Muscle layer of colon (tissue), 2 donors: ENCODE results near the gene PPFIBP1.

ENCODE experiments used
- H3K27ac ChIP-seq: one replicate; pipeline ENCODE4 v1.7.0; 2013; ENCODE audit warnings: low read depth, mild to moderate bottlenecking, low read length, moderate library complexity
- H3K27me3 ChIP-seq, 2 donors: one replicate each; pipeline ENCODE4 v1.7.0; 2013; ENCODE audit warnings: low read length in 2 of 2, mild to moderate bottlenecking in 2 of 2; ENCODE audit not compliant: insufficient read depth in 2 of 2, control insufficient read depth in 1 of 2
- H3K36me3 ChIP-seq: one replicate; pipeline ENCODE4 v1.7.0; 2013; ENCODE audit warnings: mild to moderate bottlenecking, low read length; ENCODE audit not compliant: insufficient read depth
- H3K4me1 ChIP-seq: one replicate; pipeline ENCODE4 v1.7.0; 2013; ENCODE audit warnings: mild to moderate bottlenecking, low read length; ENCODE audit not compliant: insufficient read depth
- H3K4me3 ChIP-seq, 2 donors: one replicate each; pipeline ENCODE4 v1.7.0; 2013; ENCODE audit warnings: low read length in 2 of 2, low read depth in 1 of 2, mild to moderate bottlenecking in 1 of 2, moderate library complexity in 1 of 2
- H3K9ac ChIP-seq: one replicate; pipeline ENCODE4 v1.7.0; 2013; ENCODE audit warnings: low read length
- H3K9me3 ChIP-seq: one replicate; pipeline ENCODE4 v1.7.0; 2013; ENCODE audit warnings: mild to moderate bottlenecking, low read length
- donor health status: abdominal sarcoma.
- donor health status: Adenocarcinoma of cecum.

The PPFIBP1 gene

GRCh38 chr12:27688671-27689070 is 164.7 kb downstream of the PPFIBP1 start:
- Histone ChIP-seq H3K27ac (no peak overlapping the region), H3K9ac (no peak overlapping the region), H3K27me3 (no peaks in the 10 kb centered on the region), H3K4me1 (no peaks in the 10 kb centered on the region), H3K36me3 (peaks cover 48% of the 10 kb centered on the region), H3K4me3 (no peak overlapping the region), H3K9me3 (no peaks in the 10 kb centered on the region)

GRCh38 chr12:27689558-27690180 is 165.7 kb downstream of the PPFIBP1 start:
- no peaks in the 10 kb centered on the region for H3K9me3 ChIP-seq
- peaks cover 52% of the 10 kb centered on the region for H3K36me3 ChIP-seq
- no peak overlapping the region for H3K9ac ChIP-seq
- no peaks in the 10 kb centered on the region for H3K27me3 ChIP-seq
- H3K27ac ChIP-seq = no peak overlapping the region
- H3K4me1 ChIP-seq = no peaks in the 10 kb centered on the region
- no peak overlapping the region for H3K4me3 ChIP-seq

GRCh38 chr12:27693403-27693802 is 169.4 kb downstream of the PPFIBP1 start:
- Histone ChIP-seq H3K36me3 (peaks cover 52% of the 10 kb centered on the region), H3K27me3 (no peaks in the 10 kb centered on the region), H3K9me3 (no peaks in the 10 kb centered on the region)

GRCh38 chr12:27695556-27696292 is 171.7 kb downstream of the PPFIBP1 start:
- Histone ChIP-seq H3K27ac (no peak overlapping the region), H3K4me3 (no peak overlapping the region), H3K27me3 (no peaks in the 10 kb centered on the region), H3K9ac (no peak overlapping the region), H3K36me3 (peaks cover 29% of the 10 kb centered on the region), H3K4me1 (no peaks in the 10 kb centered on the region), H3K9me3 (no peaks in the 10 kb centered on the region)

More at GRCh38 chr12:27693403-27693802, 169.4 kb downstream of the PPFIBP1 start:
- H3K4me3 ChIP-seq = no peak overlapping the region
- no peak overlapping the region for H3K27ac ChIP-seq
- no peak overlapping the region for H3K9ac ChIP-seq
- H3K4me1 ChIP-seq = no peaks in the 10 kb centered on the region

GRCh38 chr12:27696293-27696652 is 172.3 kb downstream of the PPFIBP1 start, which contains the start of gene REP15:
REP15 (plus strand) TSS chr12:27696447; CDS start chr12:27696563, 116 bp downstream.
- H3K27ac ChIP-seq = no peak within 1 kb of the TSS
- H3K4me3 ChIP-seq = no peak within 1 kb of the TSS
- no peaks in the 10 kb centered on the region for H3K4me1 ChIP-seq
- peaks cover 26% of the 10 kb centered on the region for H3K36me3 ChIP-seq
- H3K9me3 ChIP-seq = no peaks in the 10 kb centered on the region
- no peaks in the 10 kb centered on the region for H3K27me3 ChIP-seq
- H3K9ac ChIP-seq = no peak within 1 kb of the TSS

GRCh38 chr12:27696864-27697564 is 173.0 kb downstream of the PPFIBP1 start:
- Histone ChIP-seq H3K27me3 (no peaks in the 10 kb centered on the region), H3K4me3 (no peak overlapping the region), H3K4me1 (no peaks in the 10 kb centered on the region), H3K9ac (no peak overlapping the region), H3K36me3 (peaks cover 24% of the 10 kb centered on the region), H3K27ac (no peak overlapping the region), H3K9me3 (no peaks in the 10 kb centered on the region)

GRCh38 chr12:27703720-27704452 is 179.9 kb downstream of the PPFIBP1 start:
- no peaks in the 10 kb centered on the region for H3K4me1 ChIP-seq
- no peak overlapping the region for H3K4me3 ChIP-seq
- no peak overlapping the region for H3K27ac ChIP-seq
- no peaks in the 10 kb centered on the region for H3K36me3 ChIP-seq
- H3K9me3 ChIP-seq = no peaks in the 10 kb centered on the region
- H3K9ac ChIP-seq = no peak overlapping the region
- no peaks in the 10 kb centered on the region for H3K27me3 ChIP-seq

- H3K27ac ChIP-seq = no peak overlapping the region
- H3K27me3 ChIP-seq = no peaks in the 10 kb centered on the region
- no peak overlapping the region for H3K9ac ChIP-seq
- H3K9me3 ChIP-seq = no peaks in the 10 kb centered on the region
- no peak overlapping the region for H3K4me3 ChIP-seq
- H3K36me3 ChIP-seq = no peaks in the 10 kb centered on the region
- no peaks in the 10 kb centered on the region for H3K4me1 ChIP-seq
Observed at GRCh38 chr12:27705263-27705662, 181.3 kb downstream of the PPFIBP1 start.

GRCh38 chr12:27707216-27707615 is 183.2 kb downstream of the PPFIBP1 start:
- Histone ChIP-seq H3K27ac (no peak overlapping the region), H3K9me3 (no peaks in the 10 kb centered on the region), H3K27me3 (no peaks in the 10 kb centered on the region), H3K4me3 (no peak overlapping the region), H3K36me3 (no peaks in the 10 kb centered on the region), H3K9ac (no peak overlapping the region), H3K4me1 (peaks cover 9% of the 10 kb centered on the region)

GRCh38 chr12:27709212-27709931 is 185.4 kb downstream of the PPFIBP1 start:
- H3K9me3 ChIP-seq = no peaks in the 10 kb centered on the region
- no peaks in the 10 kb centered on the region for H3K36me3 ChIP-seq
- H3K27me3 ChIP-seq = no peaks in the 10 kb centered on the region
- H3K9ac ChIP-seq = no peak overlapping the region
- peaks cover 14% of the 10 kb centered on the region for H3K4me1 ChIP-seq
- peak overlapping the region; percentile 73 to 96 for H3K4me3 ChIP-seq
- peak overlapping the region; percentile 96 for H3K27ac ChIP-seq
